GM23338 (cell line): ENCODE data around the gene FBN2. TPM values are rescaled to one million over a fixed set of nuclear protein-coding genes. Genes with fewer than 3 reads are reported as not detected.

Experiments
- ATAC-seq: fragments of 200-7000 bp; cut with Tn5 transposase; 3 replicates; pipeline ENCODE4 v1.9.1; 2020
- DNase-seq: peaks from one replicate; pipeline ENCODE4 v3.0.0-alpha.2; 2015; ENCODE audit warnings: low spot score
- H2AFZ ChIP-seq: fragments of 200-600 bp; sonication (generic); 2 replicates; pipeline ENCODE4 v1.8.0; 2016; ENCODE audit warnings: antibody characterized with exemption, mild to moderate bottlenecking, moderate library complexity
- H3F3A ChIP-seq: fragments of 200-600 bp; sonication (generic); replicated peaks from 2 replicates; pipeline ENCODE4 v1.8.0; 2017; ENCODE audit warnings: antibody characterized with exemption, mixed run types, low read depth
- H3K27ac ChIP-seq: fragments of 200-600 bp; sonication (generic); 2 replicates; pipeline ENCODE4 v1.6.1; 2016; ENCODE audit warnings: low read depth
- H3K27me3 ChIP-seq: fragments of 200-600 bp; sonication (generic); 2 replicates; pipeline ENCODE4 v1.8.0; 2016; ENCODE audit warnings: mild to moderate bottlenecking, mixed run types, moderate library complexity; ENCODE audit not compliant: insufficient read depth
- H3K36me3 ChIP-seq: fragments of 200-600 bp; sonication (generic); 2 replicates; pipeline ENCODE4 v1.8.0; 2016; ENCODE audit warnings: mild to moderate bottlenecking; ENCODE audit not compliant: insufficient read depth
- H3K4me1 ChIP-seq: fragments of 200-600 bp; sonication (generic); 2 replicates; pipeline ENCODE4 v1.8.0; 2016; ENCODE audit warnings: mild to moderate bottlenecking, moderate library complexity; ENCODE audit not compliant: insufficient read depth
- H3K4me2 ChIP-seq: fragments of 200-600 bp; sonication (generic); 2 replicates; pipeline ENCODE4 v1.7.1; 2017; ENCODE audit warnings: mixed run types
- H3K4me3 ChIP-seq: fragments of 200-600 bp; sonication (generic); 2 replicates; pipeline ENCODE4 v1.6.1; 2016; ENCODE audit warnings: mixed run types
- H3K79me2 ChIP-seq: fragments of 200-600 bp; sonication (generic); replicated peaks from 2 replicates; pipeline ENCODE4 v1.8.0; 2017; ENCODE audit warnings: mild to moderate bottlenecking; ENCODE audit not compliant: insufficient read depth
- H3K9me2 ChIP-seq: fragments of 200-600 bp; sonication (generic); 2 replicates; pipeline ENCODE4 v1.8.0; 2017; ENCODE audit not compliant: insufficient read depth
- H4K20me1 ChIP-seq: fragments of 200-600 bp; sonication (generic); replicated peaks from 2 replicates; pipeline ENCODE4 v1.8.0; 2017; ENCODE audit warnings: mild to moderate bottlenecking; ENCODE audit not compliant: insufficient read depth
- H3K27ac Mint-ChIP-seq: 2 replicates; pipeline ENCODE4 v1.8.0; 2020; ENCODE audit warnings: inconsistent platforms, mild to moderate bottlenecking, moderate library complexity, mixed read lengths
- H3K27me3 Mint-ChIP-seq: 3 replicates; pipeline ENCODE4 v1.8.0; 2022; ENCODE audit warnings: low read depth, mild to moderate bottlenecking, moderate library complexity, mixed read lengths, inconsistent platforms; ENCODE audit not compliant: insufficient read depth, poor library complexity
- H3K36me3 Mint-ChIP-seq: 3 replicates; pipeline ENCODE4 v1.8.0; 2021; ENCODE audit warnings: low read depth, mild to moderate bottlenecking, inconsistent platforms, moderate library complexity, mixed read lengths
- H3K4me1 Mint-ChIP-seq: 3 replicates; pipeline ENCODE4 v1.8.0; 2020; ENCODE audit warnings: mild to moderate bottlenecking, inconsistent platforms, mixed read lengths
- H3K4me3 Mint-ChIP-seq: 3 replicates; pipeline ENCODE4 v1.8.0; 2021; ENCODE audit warnings: moderate library complexity, mild to moderate bottlenecking, inconsistent platforms, mixed read lengths
- H3K9me3 Mint-ChIP-seq: 3 replicates; pipeline ENCODE4 v1.8.0; 2020; ENCODE audit warnings: moderate library complexity, mild to moderate bottlenecking, inconsistent platforms, mixed read lengths
- CREB1 ChIP-seq: fragments of 250-450 bp; sonication (Bioruptor Pico); IDR thresholded peaks from 2 replicates; pipeline ENCODE4 v1.5.0; 2020; ENCODE audit warnings: low read depth, mild to moderate bottlenecking, moderate library complexity
- CTCF ChIP-seq, 2 experiments: fragments of 200-600 bp in 1 of 2; sonication (generic) in 1 of 2; conservative IDR thresholded peaks; 2 replicates each; pipeline versions ENCODE4 v1.5.1 to v1.6.1; 2016 to 2017; ENCODE audit warnings: antibody characterized with exemption in 2 of 2, low read depth in 2 of 2, mild to moderate bottlenecking in 2 of 2, moderate library complexity in 1 of 2
- ETS1 ChIP-seq: IDR thresholded peaks from 2 replicates; pipeline ENCODE4 v1.6.1; 2016; ENCODE audit warnings: antibody characterized with exemption
- EZH2 ChIP-seq: fragments of 200-600 bp; sonication (generic); IDR thresholded peaks from one replicate; pipeline ENCODE4 v1.8.0; 2017; ENCODE audit warnings: antibody characterized with exemption, mild to moderate bottlenecking, low read depth; ENCODE audit not compliant: unreplicated experiment
- EZH2phosphoT487 ChIP-seq: fragments of 200-600 bp; sonication (generic); IDR thresholded peaks from one replicate; pipeline ENCODE4 v1.8.1; 2018; ENCODE audit warnings: antibody characterized with exemption; ENCODE audit not compliant: unreplicated experiment
- JUNB ChIP-seq: IDR thresholded peaks from one replicate; pipeline ENCODE4 v1.6.1; 2016; ENCODE audit warnings: antibody characterized with exemption; ENCODE audit not compliant: unreplicated experiment
- NANOG ChIP-seq: IDR thresholded peaks from 2 replicates; pipeline ENCODE4 v1.6.1; 2016; ENCODE audit warnings: antibody characterized with exemption, borderline replicate concordance
- POLR2AphosphoS5 ChIP-seq: IDR thresholded peaks from 2 replicates; pipeline ENCODE4 v1.6.1; 2016; ENCODE audit warnings: antibody characterized with exemption, low read depth
- REST ChIP-seq: IDR thresholded peaks from one replicate; pipeline ENCODE4 v1.6.1; 2018; ENCODE audit warnings: antibody characterized with exemption; ENCODE audit not compliant: unreplicated experiment
- STAT1 ChIP-seq: IDR thresholded peaks from one replicate; pipeline ENCODE4 v1.6.1; 2016; ENCODE audit warnings: antibody characterized with exemption; ENCODE audit not compliant: unreplicated experiment
- ZNF331 ChIP-seq: fragments of 250-450 bp; sonication (Bioruptor Pico); IDR thresholded peaks from 2 replicates; pipeline ENCODE4 v1.5.0; 2020; ENCODE audit warnings: low read depth, mild to moderate bottlenecking, moderate library complexity
- ZNF462 ChIP-seq: fragments of 250-450 bp; sonication (Bioruptor Pico); IDR thresholded peaks from 2 replicates; pipeline ENCODE4 v1.5.0; 2020; ENCODE audit warnings: mild to moderate bottlenecking, moderate library complexity
- polyA plus RNA-seq: library from polyadenylated mRNA; unstranded; fragments of >200 nt; fragmentation: Nextera tagmentation; extraction: Ambion mirVana; gene quantifications from 2 replicates; pipeline ENCODE4 v1.2.1, GENCODE V29; 2016
- total RNA-seq: library from RNA; depleted of rRNA; stranded (reverse); fragments of >200 nt; shearing (Covaris generic); gene quantifications from 2 replicates; pipeline ENCODE4 v1.2.3, GENCODE V29; 2014

FBN2 gene
- total and polyA plus RNA-seq, 2 experiments from 2014 or later, result 2.6 to 13.6 TPM

GRCh38 chr5:128305341-128305740 lies 232.7 kb downstream of the FBN2 start (continued):
- no peak for TF ChIP-seq CTCF (conservative IDR thresholded peaks at IDR 0.05; ENCODE audit: low read depth in 2 of 2)
- TF ChIP-seq ZNF331 (CRISPR knock-in tag), result no peak
- TF ChIP-seq EZH2phosphoT487, result no peak
- TF ChIP-seq NANOG, result no peak
- TF ChIP-seq EZH2, result no peak

- H3K27me3 ChIP-seq, result no peaks in the 10 kb centered on the region
- Mint-ChIP-seq H3K27me3 (no peaks in the 10 kb centered on the region), H3K4me3 (no peak overlapping the region), H3K4me1 (peaks cover 14% of the 10 kb centered on the region), H3K27ac (0 out of 2 replicates have a peak overlapping the region, but pooled peaks have one; percentile 23), H3K9me3 (peaks cover 9% of the 10 kb centered on the region), H3K36me3 (peaks cover 21% of the 10 kb centered on the region)
- 0 out of 2 replicates have a peak, but pooled peaks cover 7% of the 10 kb centered on the region for H3K4me1 ChIP-seq
- H3K4me3 ChIP-seq, result no peak overlapping the region
- H4K20me1 ChIP-seq, result no peaks in the 10 kb centered on the region
- no peak for ATAC-seq
- H3F3A ChIP-seq, result no peaks in the 10 kb centered on the region
- no peaks in the 10 kb centered on the region for H3K9me2 ChIP-seq
- H3K4me2 ChIP-seq, result no peak overlapping the region
- no peak overlapping the region for H3K27ac ChIP-seq
- 0 out of 2 replicates have a peak, but pooled peaks cover 4% of the 10 kb centered on the region for H3K36me3 ChIP-seq
- no peak for DNase-seq
- H2AFZ ChIP-seq, result no peak overlapping the region
- no peaks in the 10 kb centered on the region for H3K79me2 ChIP-seq
- TF ChIP-seq REST, result no peak
- TF ChIP-seq STAT1, result no peak
- no peak for TF ChIP-seq POLR2AphosphoS5
- no peak for TF ChIP-seq ETS1
- TF ChIP-seq JUNB, result no peak
- TF ChIP-seq ZNF331 (CRISPR knock-in tag), result no peak
- no peak for TF ChIP-seq EZH2
- no peak for TF ChIP-seq EZH2phosphoT487
- TF ChIP-seq ZNF462, result no peak
- no peak for TF ChIP-seq CREB1
These were observed 233.3 kb downstream of the FBN2 start for GRCh38 chr5:128304791-128305190.
